HepG2 (cell line): Measurements from ENCODE around the gene NXT1. TPM values are rescaled to one million over a fixed set of nuclear protein-coding genes. Genes with fewer than 3 reads are reported as not detected.

Source experiments
- AFF4 ChIP-seq: sonication (generic); formaldehyde crosslinking; IDR thresholded peaks from 2 replicates; pipeline ENCODE4 v1.4.0; 2020; ENCODE audit warnings: missing genetic modification reagents
- ATF7-NPFF ChIP-seq: sonication (generic); formaldehyde crosslinking; IDR thresholded peaks from 2 replicates; pipeline ENCODE4 v1.8.1; 2023; ENCODE audit warnings: mild to moderate bottlenecking, low read depth, missing genetic modification reagents, moderate library complexity
- DMAP1 ChIP-seq: IDR thresholded peaks from 2 replicates; pipeline ENCODE4 v1.6.1; 2016
- DR1 ChIP-seq: sonication (generic); formaldehyde crosslinking; IDR thresholded peaks from 2 replicates; pipeline ENCODE4 v1.8.0; 2021; ENCODE audit warnings: mild to moderate bottlenecking, missing genetic modification reagents, inconsistent platforms
- DRAP1 ChIP-seq: IDR thresholded peaks from 2 replicates; pipeline ENCODE4 v1.6.1; 2016; ENCODE audit warnings: missing genetic modification reagents, missing compliant biosample characterization
- E2F1 ChIP-seq: sonication (generic); formaldehyde crosslinking; IDR thresholded peaks from 2 replicates; pipeline ENCODE4 v1.5.0; 2020; ENCODE audit warnings: missing genetic modification reagents
- FOXA3 ChIP-seq: IDR thresholded peaks from 2 replicates; pipeline ENCODE4 v1.6.1; 2016; ENCODE audit warnings: missing genetic modification reagents, missing compliant biosample characterization
- JUNB ChIP-seq: sonication (generic); formaldehyde crosslinking; IDR thresholded peaks from 2 replicates; pipeline ENCODE4 v1.8.0; 2022; ENCODE audit warnings: missing genetic modification reagents, mild to moderate bottlenecking, borderline replicate concordance
- NFYB ChIP-seq: sonication (generic); formaldehyde crosslinking; IDR thresholded peaks from 2 replicates; pipeline ENCODE4 v1.4.0; 2020; ENCODE audit warnings: missing genetic modification reagents
- SNAPC4 ChIP-seq: sonication (generic); formaldehyde crosslinking; IDR thresholded peaks from 2 replicates; pipeline ENCODE4 v1.4.0; 2020; ENCODE audit warnings: mild to moderate bottlenecking, missing genetic modification reagents
- TRIM22 ChIP-seq: fragments of 450-650 bp; IDR thresholded peaks from 2 replicates; pipeline ENCODE4 v1.6.1; 2017
- ZMYM4 ChIP-seq: sonication (generic); formaldehyde crosslinking; IDR thresholded peaks from 2 replicates; pipeline ENCODE4 v1.8.1; 2023; ENCODE audit warnings: mild to moderate bottlenecking, missing genetic modification reagents
- ZNF513 ChIP-seq: sonication (generic); formaldehyde crosslinking; conservative IDR thresholded peaks from 2 replicates; pipeline ENCODE4 v1.5.0; 2020; ENCODE audit warnings: missing genetic modification reagents
- polyA plus RNA-seq, 8 experiments: library from polyadenylated mRNA; depleted of rRNA in 3 of 8; stranded (reverse) in 7 of 8; unstranded in 1 of 8; fragments of >200 nt; fragmentation: Illumina TruSeq in 4 of 8; extraction: Trizol in 4 of 8; gene quantifications; 2 replicates each; pipeline versions ENCODE4 v1.2.1 to v1.2.3, GENCODE V29; 2011 to 2016; ENCODE audit warnings: low read depth in 4 of 8, missing spikeins in 1 of 8, mixed read lengths in 1 of 8; ENCODE audit not compliant: insufficient read depth in 1 of 8
- total RNA-seq, 5 experiments: library from RNA; depleted of rRNA; stranded (reverse); fragments of >200 nt; fragmentation: Illumina TruSeq; extraction: Trizol; gene quantifications; 2 replicates each; pipeline ENCODE4 v1.2.3, GENCODE V29; 2016; ENCODE audit warnings: low read depth in 1 of 5

Gene NXT1
- total and polyA plus RNA-seq, 2 of the 13 experiments (the other 11 are each of a cell fraction or from before 2014, with no cell fraction given) = 35.6 to 65.9 TPM

- TF ChIP-seq AFF4 (no peak), DMAP1 (peak; percentile 89), JUNB (no peak), ZMYM4 (peak; percentile 94), DRAP1 (CRISPR knock-in tag) (peak; percentile 79), SNAPC4 (CRISPR knock-in tag) (no peak; the same call in 1 of the 2 replicates), TRIM22 (no peak), ATF7-NPFF (CRISPR knock-in tag) (peak; percentile 93), DR1 (peak; percentile 60; the same call in 1 of the 2 replicates), E2F1 (CRISPR knock-in tag) (0 out of 2 replicates have a peak, but pooled peaks have one; percentile 47), FOXA3 (peak; percentile 72), NFYB (CRISPR knock-in tag) (peak; percentile 97), ZNF513 (no peak)
These were observed 7.4 kb downstream of the NXT1 start (continued) for GRCh38 chr20:23357767-23358562.
